ENCODE measurements around the gene ARNT2. TPM values are rescaled to one million over a fixed set of nuclear protein-coding genes. Genes with fewer than 3 reads are reported as not detected.

ARNT2 gene
- polyA plus RNA-seq, 3 donors: 0.52 to 1.9 (median 1.5) TPM

GRCh38 chr15:80436511-80437307 is 32.5 kb downstream of the ARNT2 start:
- 73 to 85% (median 75%) methylated on average over 13 of the region's 13 CpGs for WGBS, 3 donors
- H3K27ac ChIP-seq (ENCODE audit: low read depth, low read length): no peak overlapping the region

GRCh38 chr15:80437334-80437891 is 33.2 kb downstream of the ARNT2 start:
- no peak overlapping the region for H3K27ac ChIP-seq (ENCODE audit: low read depth, low read length)
- WGBS, 3 donors: 57 to 62% (median 58%) methylated on average over 6 of the region's 6 CpGs

- no peak overlapping the region for H3K27ac ChIP-seq (ENCODE audit: low read depth, low read length)
- 80 to 97% (median 96%) methylated on average over 3 of the region's 3 CpGs for WGBS, 3 donors
These were observed 35.0 kb downstream of the ARNT2 start for GRCh38 chr15:80439140-80439539.

GRCh38 chr15:80440024-80440423 is 35.8 kb downstream of the ARNT2 start:
- WGBS, 3 donors: 89 to 95% (median 93%) methylated on average over 3 of the region's 3 CpGs
- no peak overlapping the region for H3K27ac ChIP-seq (ENCODE audit: low read depth, low read length)

- 53 to 73% (median 69%) methylated on average over 3 of the region's 3 CpGs for WGBS, 3 donors
- H3K27ac ChIP-seq (ENCODE audit: low read depth, low read length): no peak overlapping the region
These were observed 36.9 kb downstream of the ARNT2 start for GRCh38 chr15:80441041-80441440.

- H3K27ac ChIP-seq (ENCODE audit: low read depth, low read length): no peak overlapping the region
- 62 to 69% (median 69%) methylated on average over 7 of the region's 7 CpGs for WGBS, 3 donors
These were observed 37.5 kb downstream of the ARNT2 start for GRCh38 chr15:80441714-80442113.

DNA sequence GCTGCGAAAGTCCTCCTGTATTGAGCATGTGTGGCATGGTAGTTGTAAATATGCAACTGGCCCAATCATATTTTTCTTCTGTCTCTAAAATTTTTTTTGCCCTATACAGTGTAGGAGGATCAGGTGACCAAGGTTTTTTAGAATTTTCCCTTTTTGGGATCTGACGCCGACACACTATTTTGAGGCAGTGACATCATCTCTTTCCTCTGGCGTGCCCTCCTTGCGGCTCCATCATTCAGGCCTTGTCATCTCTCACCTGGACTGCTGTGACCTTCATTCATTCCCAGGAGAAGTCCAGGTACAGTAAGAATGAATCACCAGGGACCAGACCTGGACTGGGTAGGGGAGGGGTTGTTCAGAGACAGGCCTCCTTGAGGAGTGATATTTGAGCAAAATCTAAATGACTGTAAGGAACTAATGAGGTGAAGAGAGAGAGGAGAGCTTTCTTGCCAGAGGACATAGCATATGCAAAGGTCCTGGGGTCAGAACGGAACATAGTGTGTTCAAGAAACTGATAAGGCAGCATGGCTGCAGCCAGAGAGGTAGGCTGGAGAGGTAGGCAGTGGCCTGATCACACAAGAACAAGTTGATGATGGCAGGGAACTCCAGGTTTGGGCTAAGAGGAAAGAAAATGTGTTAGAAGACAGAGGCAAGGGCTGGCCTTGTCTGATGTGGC is 38.7 kb downstream of the ARNT2 start:
- H3K27ac ChIP-seq (ENCODE audit: low read depth, low read length): no peak overlapping the region
- WGBS, 3 donors: 82 to 93% (median 91%) methylated on average over 6 of the region's 6 CpGs

DNA sequence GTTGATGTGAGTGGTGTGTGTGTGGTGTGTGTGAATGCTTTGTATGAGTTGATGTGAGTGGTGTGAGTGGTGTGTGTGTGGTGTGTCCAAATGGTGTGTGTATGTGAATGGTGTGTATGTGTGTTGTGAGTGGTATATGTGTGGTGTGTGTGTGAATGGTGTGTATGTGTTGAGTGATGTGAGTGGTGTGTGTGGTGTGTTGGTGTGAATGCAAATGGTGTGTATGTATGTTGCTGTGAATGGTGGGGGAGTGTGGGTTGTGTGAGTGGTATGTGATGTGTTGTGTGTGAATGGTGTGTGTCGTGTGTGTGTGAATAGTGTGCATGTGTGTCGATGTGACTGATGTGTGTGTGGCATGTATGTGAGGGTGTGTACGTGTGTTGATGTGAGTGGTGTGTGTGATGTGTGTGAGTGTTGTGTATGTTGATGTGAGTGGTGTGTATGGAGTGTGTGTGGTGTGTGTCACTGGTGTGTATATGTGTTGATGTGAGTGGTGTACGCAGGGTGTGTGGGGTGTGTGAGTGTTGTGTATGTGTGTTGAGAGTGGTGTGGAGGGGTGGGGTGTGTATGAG is 40.6 kb downstream of the ARNT2 start:
- 95 to 98% (median 95%) methylated on average over 4 of the region's 4 CpGs for WGBS, 3 donors
- H3K27ac ChIP-seq (ENCODE audit: low read depth, low read length): no peak overlapping the region

- 80 to 85% (median 84%) methylated on average over 13 of the region's 13 CpGs for WGBS, 3 donors
- no peak overlapping the region for H3K27ac ChIP-seq (ENCODE audit: low read depth, low read length)
These were observed 41.3 kb downstream of the ARNT2 start for GRCh38 chr15:80445300-80446041.

DNA sequence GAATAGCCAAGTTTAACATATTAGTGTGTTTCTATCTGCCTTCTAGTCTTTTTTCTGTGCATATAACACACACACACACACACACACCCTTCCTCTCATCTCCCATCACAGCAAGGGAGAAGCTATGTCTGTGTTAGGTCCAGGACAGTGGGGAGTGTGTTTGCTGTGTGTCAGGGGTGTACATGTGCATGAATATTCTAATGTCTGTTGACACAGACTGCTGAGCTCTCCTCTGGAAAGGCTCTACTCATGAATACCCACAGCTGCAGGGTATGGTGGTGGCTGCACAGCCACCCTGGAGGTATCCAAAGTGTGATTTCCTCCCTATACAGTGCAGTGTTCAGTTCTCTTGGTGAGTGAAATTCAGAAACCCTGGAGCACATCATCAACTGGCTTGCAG is 42.9 kb downstream of the ARNT2 start:
- no peak overlapping the region for H3K27ac ChIP-seq (ENCODE audit: low read depth, low read length)

DNA sequence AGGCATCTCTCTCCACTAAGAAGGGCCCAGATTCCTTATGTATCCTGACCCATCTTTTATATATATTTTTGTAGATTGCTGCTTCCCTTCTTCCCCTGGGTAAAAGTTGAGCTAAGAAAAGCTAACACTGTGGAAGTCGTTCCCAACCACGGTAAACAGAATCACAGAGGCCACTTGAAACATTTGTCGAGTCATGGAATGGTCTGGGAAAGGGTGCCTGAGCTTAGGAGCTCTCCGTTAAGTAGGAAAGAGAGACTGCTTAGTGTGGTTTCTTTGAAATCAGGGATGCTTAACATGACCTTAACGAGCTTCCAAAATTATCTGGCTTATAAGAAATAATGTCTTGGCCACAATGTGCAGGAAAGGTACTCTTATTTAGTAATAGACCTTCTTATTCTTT is 45.6 kb downstream of the ARNT2 start:
- WGBS, 3 donors: 71 to 81% (median 74%) methylated on average over 5 of the region's 5 CpGs

GRCh38 chr15:80450811-80451321 is 46.7 kb downstream of the ARNT2 start:
- H3K27ac ChIP-seq (ENCODE audit: low read depth, low read length): no peak overlapping the region
- 71 to 84% (median 74%) methylated on average over 14 of the region's 14 CpGs for WGBS, 3 donors

More for the DNA sequence above, 45.6 kb downstream of the ARNT2 start:
- no peak overlapping the region for H3K27ac ChIP-seq (ENCODE audit: low read depth, low read length)

GRCh38 chr15:80452166-80452565 is 48.0 kb downstream of the ARNT2 start:
- no peak overlapping the region for H3K27ac ChIP-seq (ENCODE audit: low read depth, low read length)
- 85 to 91% (median 86%) methylated on average over 4 of the region's 4 CpGs for WGBS, 3 donors

DNA sequence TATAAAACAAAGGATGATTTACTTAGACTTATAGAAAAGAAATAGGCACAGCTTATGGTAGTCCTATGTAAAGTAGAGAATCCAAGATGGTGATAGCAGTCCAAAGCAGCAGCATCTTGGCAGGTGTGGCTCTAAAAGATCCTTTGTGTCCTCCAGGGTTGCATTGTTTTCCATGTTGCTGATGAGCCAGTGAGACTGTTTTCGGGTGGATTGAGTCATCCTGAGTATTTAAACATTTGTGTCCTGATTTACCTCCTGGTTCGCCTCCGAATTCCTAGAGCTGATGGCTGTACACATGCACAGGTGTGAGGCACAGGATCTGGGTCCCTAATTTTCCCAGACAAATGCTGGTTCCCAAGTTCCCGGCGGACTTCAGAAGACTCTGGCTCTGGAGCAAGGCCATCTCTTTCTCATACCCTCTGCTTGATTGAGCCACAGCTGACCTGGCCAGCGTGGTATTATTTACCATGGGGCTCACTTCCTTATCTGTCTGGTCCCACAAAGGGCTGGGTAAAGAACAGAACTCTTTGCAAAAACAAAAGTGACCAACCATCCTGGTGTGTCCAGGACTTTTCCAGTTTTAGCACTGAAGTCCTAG is 51.0 kb downstream of the ARNT2 start:
- 40 to 81% (median 66%) methylated on average over 6 of the region's 6 CpGs for WGBS, 3 donors
- no peak overlapping the region for H3K27ac ChIP-seq (ENCODE audit: low read depth, low read length)

DNA sequence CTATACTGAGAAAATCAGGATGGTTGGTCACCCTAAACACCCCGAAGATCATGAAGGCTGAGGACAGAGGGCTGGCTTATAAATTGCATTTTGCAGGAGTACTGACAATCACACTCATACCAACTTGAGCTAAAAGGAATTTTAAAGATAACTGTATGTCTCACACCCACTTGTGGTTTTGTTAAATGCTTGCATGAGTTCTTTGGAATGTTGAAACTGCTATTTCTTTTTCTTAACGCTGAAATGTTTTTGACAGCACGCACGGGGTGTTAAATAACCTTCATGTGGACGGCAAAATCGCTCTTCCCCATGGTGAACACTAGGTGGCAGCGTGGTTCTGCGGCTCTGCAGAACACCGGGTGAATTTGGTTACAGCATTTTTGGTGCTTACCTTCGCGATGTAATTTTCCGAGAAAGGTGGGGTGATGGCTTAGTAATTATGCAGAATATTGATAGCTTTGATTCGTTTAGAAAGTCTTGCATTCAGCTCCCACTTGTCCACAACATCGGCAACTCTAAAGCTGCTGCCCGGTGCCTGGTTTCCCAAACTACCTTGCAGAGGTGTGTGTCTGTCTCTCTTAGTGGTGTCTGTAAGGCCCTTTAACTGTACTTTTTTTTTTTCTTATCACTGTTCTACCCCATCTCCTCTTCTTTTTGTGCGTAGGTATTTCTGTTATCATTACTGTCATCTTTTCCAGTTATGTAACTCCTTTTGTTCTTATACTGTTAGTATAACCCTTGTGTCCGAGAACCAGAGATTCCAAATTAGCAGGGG is 51.7 kb downstream of the ARNT2 start:
- WGBS, 3 donors: 18 to 22% (median 22%) methylated on average over 17 of the region's 17 CpGs
- no peak overlapping the region for H3K27ac ChIP-seq (ENCODE audit: low read depth, low read length)

DNA sequence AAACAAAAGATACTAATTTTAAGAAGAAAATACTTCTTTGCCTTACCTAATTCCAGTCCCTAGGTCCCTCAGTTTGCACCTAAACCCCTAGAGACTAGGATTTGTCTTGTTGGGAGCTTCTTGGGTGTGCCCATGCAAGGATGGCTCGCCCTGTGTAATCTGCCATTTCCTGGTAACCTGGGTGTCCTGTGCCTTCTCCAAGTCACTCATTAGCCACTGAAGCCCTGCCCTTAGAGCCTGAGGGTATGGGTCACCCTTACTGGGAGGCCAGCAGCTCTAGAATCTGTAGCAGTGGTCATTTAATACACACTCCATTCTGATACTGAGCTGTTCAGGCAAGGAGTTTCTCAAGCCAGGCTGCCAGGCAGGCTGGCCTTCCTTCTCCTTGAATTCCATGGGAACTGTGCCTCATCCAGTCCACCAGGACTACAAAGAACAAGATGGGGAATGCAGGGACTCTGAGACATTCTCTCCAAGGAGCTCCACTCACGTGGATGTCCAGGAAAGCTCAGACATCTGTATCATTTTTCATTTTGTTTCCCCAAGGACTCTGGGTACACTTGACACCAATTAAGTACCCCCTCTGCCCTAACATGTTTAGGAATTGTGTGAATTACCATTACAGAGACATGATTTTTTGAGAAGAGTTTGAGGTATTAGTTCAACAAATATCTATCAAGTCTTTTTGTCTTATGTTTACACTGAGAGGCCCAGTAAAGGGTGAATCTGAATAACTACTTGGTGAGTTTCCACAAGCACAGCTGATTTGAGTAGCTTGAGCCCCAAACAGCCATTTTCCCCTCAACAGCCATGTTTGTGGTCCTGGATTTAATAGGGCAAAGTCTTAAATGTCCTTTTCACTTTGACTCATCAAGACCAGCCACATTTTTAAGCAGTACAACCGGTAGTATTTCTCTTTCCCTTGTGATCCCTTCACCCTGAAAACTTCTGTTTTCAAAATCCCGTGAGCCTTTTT is 52.6 kb downstream of the ARNT2 start:
- no peak overlapping the region for H3K27ac ChIP-seq (ENCODE audit: low read depth, low read length)
- WGBS, 3 donors: 53 to 60% (median 56%) methylated on average over 4 of the region's 4 CpGs

All from adipose tissue (tissue), 3 donors.